ENCODE results near the gene HOXD11.

HOXD11 gene

GRCh38 chr2:176093145-176093897 is 13.8 kb upstream of the HOXD11 start:
- no peak for DNase-seq (ENCODE audit: low read depth in 2 of 2, low spot score in 1 of 2)

DNA sequence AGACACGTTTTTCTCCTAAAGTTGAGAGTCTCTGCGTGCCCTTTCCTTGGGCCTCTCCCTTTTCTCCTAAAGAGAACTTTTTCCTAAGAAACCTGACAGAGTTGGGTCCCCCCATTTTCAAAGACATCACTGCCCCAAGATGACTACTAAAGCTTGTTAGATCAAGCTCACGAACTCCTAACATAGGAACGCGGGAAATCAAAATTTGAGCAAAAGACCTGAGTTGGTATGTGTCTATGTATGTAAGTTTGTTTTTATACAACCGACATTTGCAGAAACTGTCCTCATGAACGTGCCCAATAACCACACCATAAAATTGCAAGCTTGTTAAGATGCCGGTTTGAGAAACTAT is 13.2 kb upstream of the HOXD11 start:
- no peak for DNase-seq (ENCODE audit: low read depth in 2 of 2, low spot score in 1 of 2)

DNA sequence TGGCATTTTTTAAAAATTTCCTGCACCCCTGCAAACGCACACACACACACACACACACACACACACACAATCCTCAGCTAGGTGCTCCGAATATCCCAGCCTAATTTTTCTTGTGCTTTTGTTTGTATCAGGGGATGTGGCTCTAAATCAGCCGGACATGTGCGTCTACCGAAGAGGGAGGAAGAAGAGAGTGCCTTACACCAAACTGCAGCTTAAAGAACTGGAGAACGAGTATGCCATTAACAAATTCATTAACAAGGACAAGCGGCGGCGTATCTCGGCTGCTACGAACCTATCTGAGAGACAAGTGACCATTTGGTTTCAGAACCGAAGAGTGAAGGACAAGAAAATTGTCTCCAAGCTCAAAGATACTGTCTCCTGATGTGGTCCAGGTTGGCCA is 12.7 kb upstream of the HOXD11 start:
- no peak for DNase-seq (ENCODE audit: low read depth in 2 of 2, low spot score in 1 of 2)

GRCh38 chr2:176095421-176095820 is 11.7 kb upstream of the HOXD11 start:
- no peak for DNase-seq (ENCODE audit: low read depth in 2 of 2, low spot score in 1 of 2)

DNA sequence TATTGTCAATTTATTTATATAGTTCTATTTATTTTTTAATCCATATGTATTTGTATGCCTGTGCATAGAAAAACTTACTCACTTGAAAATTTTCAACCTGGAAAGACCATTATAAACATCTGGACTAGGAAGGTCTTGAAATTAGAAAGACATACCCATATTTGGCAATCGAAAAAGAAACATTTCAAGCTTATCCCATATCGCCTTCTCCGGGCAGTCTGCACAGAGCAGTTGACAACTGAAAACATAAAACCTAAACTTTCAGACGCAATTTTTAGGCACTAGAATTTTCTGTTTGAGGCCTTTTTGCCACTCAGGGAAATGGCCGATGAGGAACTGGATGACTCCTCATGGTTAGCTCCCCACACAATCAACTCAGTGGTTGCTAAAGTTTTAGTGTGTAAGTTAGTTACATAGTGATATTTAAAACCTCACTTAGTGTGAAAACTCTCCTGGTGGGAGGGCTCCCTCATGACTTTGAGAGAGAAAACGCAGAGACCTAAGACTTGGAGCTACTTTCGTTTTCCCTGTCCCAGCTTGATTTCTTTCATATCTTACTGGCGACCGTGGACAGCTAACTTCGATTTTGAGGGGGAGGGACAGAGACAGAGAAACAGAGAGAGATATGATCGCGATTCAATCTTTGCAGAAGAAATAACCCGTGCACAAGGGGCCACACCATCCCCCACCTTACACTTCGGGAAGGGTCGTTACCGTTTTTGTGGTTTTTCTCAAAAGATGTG is 10.7 kb upstream of the HOXD11 start:
- no peak for DNase-seq (ENCODE audit: low read depth in 2 of 2, low spot score in 1 of 2)

GRCh38 chr2:176096986-176097819 is 9.9 kb upstream of the HOXD11 start:
- peak in 1 of 2 donors; percentile 30 for DNase-seq (ENCODE audit: low read depth in 2 of 2, low spot score in 1 of 2)

DNA sequence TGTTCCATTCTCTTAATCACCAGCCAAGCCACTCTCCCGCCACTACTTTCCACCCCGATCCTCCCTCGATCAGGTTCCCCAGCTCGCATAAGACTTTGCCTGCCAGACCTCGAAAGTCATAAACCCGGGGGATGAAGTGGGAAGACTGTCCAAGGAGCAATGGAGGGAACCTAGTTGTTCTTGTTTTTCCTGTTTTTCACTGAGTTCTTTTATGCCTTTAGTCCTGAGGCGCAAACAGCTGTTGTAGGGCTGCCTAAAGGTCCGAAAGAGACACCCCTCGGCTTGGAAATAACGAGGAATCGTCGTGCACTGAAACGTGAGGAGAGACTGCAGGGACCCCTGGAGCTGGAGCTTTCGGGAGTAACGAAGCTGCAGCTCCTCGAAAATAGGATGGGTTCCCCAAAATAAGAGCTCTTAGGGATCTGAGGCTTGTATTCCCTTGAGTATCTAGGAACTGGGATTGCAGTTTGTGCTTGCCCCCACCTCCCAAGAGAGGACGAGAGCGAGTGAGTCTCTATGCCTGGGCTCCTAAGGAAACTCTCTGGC is 9.2 kb upstream of the HOXD11 start:
- DNase-seq (ENCODE audit: low read depth in 2 of 2, low spot score in 1 of 2): no peak

GRCh38 chr2:176098366-176099158 is 8.5 kb upstream of the HOXD11 start:
- DNase-seq (ENCODE audit: low read depth in 2 of 2, low spot score in 1 of 2): no peak

GRCh38 chr2:176099159-176099727 is 7.8 kb upstream of the HOXD11 start:
- no peak for DNase-seq (ENCODE audit: low read depth in 2 of 2, low spot score in 1 of 2)

GRCh38 chr2:176099728-176100546 is 7.1 kb upstream of the HOXD11 start, which contains the start of gene HOXD12:
HOXD12 (plus strand) TSS chr2:176099795; CDS start chr2:176099802, 7 bp downstream.
- DNase-seq (ENCODE audit: low read depth in 2 of 2, low spot score in 1 of 2): no peak

- no peak for DNase-seq (ENCODE audit: low read depth in 2 of 2, low spot score in 1 of 2)
These were observed 6.4 kb upstream of the HOXD11 start for GRCh38 chr2:176100547-176101140.

DNA sequence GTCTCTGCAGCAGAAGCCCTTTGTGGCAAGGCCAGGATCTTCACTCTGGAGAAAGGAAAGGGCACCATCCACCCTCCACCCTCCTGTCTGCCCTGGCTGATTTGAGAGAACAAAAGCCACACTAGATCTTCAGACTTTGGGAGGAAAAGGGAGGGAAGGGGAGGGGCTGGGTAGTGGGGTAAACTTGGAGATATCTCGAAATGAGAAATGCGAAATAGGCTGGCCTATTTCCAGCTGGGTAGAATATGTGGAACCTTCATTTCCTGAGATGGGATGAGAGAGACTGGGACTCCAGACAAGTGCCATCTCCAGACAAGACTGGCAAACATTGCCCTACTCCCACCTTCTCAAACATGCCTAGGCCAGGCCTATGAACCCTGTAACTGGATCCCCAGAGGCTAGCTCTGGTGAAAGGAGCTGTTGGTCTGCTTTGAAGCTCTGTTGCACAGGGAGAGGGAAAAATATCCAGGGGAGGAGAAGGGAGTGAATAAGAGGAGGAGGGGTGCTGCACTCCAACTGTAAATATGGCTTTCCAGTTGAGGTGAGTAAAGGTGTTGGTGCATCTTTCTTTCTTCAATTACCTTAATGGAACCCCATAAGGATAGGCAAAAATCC is 5.8 kb upstream of the HOXD11 start:
- no peak for DNase-seq (ENCODE audit: low read depth in 2 of 2, low spot score in 1 of 2)

DNA sequence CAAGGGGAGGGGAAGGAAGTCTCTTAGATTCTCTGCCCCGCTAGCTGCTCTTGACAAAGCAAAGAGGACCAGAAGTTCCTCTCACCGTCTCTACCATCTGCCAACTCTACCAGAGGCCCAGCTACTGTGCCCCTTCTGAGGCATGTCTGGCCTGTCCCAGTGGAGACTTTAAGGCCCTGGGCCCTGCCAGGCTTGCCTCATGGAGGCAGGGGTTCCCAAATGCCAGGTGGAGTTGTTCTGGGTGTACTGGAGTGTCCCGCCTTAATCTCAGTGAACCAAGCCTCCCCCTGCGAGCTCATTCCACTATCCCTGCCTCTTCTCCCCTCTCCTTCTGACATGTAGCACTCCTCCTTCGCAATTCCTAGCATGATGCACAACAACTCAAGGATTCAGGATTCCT is 5.2 kb upstream of the HOXD11 start:
- no peak for DNase-seq (ENCODE audit: low read depth in 2 of 2, low spot score in 1 of 2)

DNA sequence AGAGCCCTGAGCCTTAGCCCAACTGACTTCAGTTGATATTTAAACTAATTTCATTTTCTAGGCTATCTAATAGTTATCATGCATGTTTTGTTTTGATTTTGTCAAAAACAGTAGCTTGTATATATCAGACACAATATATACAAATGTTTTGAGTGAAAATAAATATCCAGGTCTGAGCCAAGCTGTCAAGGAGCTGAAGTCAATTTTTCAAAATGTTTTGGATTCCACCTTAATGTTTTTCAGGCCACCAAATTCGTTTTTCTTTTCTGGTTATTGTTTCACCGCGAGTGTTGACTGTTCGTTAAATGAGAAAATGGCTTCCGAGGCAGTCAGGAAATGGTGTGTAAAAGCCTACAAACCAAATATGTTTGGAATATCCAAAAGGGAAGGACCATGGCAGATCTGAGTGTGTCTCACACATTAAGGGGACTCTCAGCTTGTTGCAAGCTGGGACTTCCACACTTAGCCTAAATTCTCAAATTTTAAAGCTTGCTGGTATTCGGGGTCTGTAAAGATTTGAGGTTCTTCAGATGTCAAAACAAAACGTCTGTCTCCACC is 4.7 kb upstream of the HOXD11 start:
- DNase-seq (ENCODE audit: low read depth in 2 of 2, low spot score in 1 of 2): no peak

- no peak for DNase-seq (ENCODE audit: low read depth in 2 of 2, low spot score in 1 of 2)
These were observed 3.9 kb upstream of the HOXD11 start for GRCh38 chr2:176103194-176103593.

GRCh38 chr2:176103742-176104315 is 3.3 kb upstream of the HOXD11 start:
- DNase-seq (ENCODE audit: low read depth in 2 of 2, low spot score in 1 of 2): no peak

GRCh38 chr2:176104316-176105077 is 2.6 kb upstream of the HOXD11 start:
- DNase-seq (ENCODE audit: low read depth in 2 of 2, low spot score in 1 of 2): no peak

All from stimulated activated CD8-positive, alpha-beta memory T cell treated with anti-CD3 and anti-CD28 coated beads, Interleukin-4, amount 100 ng/mL, for 4 hours (primary cell).